Upper lobe of right lung (tissue), 1 donor: ENCODE data around the gene TAAR9. TPM values are rescaled to one million over a fixed set of nuclear protein-coding genes. Genes with fewer than 3 reads are reported as not detected.

Experiments used
- ATAC-seq: fragments of 200-7000 bp; cut with Tn5 transposase; one replicate; pipeline ENCODE4 v1.9.1; 2020; ENCODE audit warnings: mild to moderate bottlenecking, moderate library complexity
- DNase-seq: peaks from one replicate; pipeline ENCODE4 v3.0.0-alpha.2; 2020
- H3K27ac ChIP-seq: fragments of 200-600 bp; one replicate; pipeline ENCODE4 v1.8.0; 2022
- H3K27me3 ChIP-seq: fragments of 200-600 bp; one replicate; pipeline ENCODE4 v1.8.0; 2022; ENCODE audit warnings: mild to moderate bottlenecking
- H3K36me3 ChIP-seq: fragments of 200-600 bp; one replicate; pipeline ENCODE4 v1.8.0; 2022
- H3K4me1 ChIP-seq: fragments of 200-600 bp; one replicate; pipeline ENCODE4 v1.8.0; 2022
- H3K4me3 ChIP-seq: fragments of 200-600 bp; one replicate; pipeline ENCODE4 v1.8.0; 2022; ENCODE audit warnings: mild to moderate bottlenecking
- H3K9me3 ChIP-seq: fragments of 200-600 bp; one replicate; pipeline ENCODE4 v1.8.0; 2022
- intact Hi-C: fragments of 100-400 bp; cut with DNase I; formaldehyde crosslinking; loops from one replicate; pipeline ENCODE4 v1.11.0; 2022
- total RNA-seq: library from RNA; stranded (reverse); fragmentation: NEBNext Ultra II Directional; extraction: Animal tissue kit (Norgen Biotek cat#: 25700); gene quantifications from one replicate; pipeline ENCODE4 v1.2.1, GENCODE V29; 2021
- TF ChIP-seq, protein P1 (sequence below): fragments of 200-600 bp; IDR thresholded peaks from one replicate; pipeline ENCODE4 v1.8.0; 2022; ENCODE audit warnings: antibody characterized with exemption
- donor health status: DM: no; HTN: yes; CAD: no; lungs with severe emphysema.

Gene TAAR9
- total RNA-seq, 1 donor from 2014 or later, result not detected

DNA sequence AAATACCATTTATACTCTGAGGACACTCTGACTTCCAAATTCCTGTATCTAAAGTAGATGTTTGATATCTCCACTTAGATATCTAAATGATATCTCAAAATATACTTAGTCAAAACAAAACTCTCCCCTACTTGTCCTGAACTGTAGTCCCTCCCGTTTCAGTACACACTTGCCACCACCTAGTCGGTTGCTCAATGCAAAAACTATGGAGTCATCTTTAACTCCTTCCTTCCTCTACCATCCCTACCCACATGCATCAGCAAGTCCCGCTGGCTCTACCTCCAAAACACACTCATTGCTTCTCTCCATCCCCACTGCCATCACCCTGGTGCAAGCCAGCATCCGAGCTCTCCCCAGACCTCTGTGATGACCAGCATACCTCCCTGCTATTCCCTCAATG, 38.3 kb upstream of the TAAR9 start:
- peaks cover 34% of the 10 kb centered on the region for H3K4me1 ChIP-seq
- peaks cover 50% of the 10 kb centered on the region for H3K36me3 ChIP-seq
- no peak overlapping the region for H3K27ac ChIP-seq
- H3K27me3 ChIP-seq, result no peaks in the 10 kb centered on the region
- H3K9me3 ChIP-seq, result no peaks in the 10 kb centered on the region
- ATAC-seq (peak; percentile 87), DNase-seq (no peak)
- intact Hi-C loops, result no loop called here
- H3K4me3 ChIP-seq, result no peak overlapping the region
- TF ChIP-seq, protein P1, sequence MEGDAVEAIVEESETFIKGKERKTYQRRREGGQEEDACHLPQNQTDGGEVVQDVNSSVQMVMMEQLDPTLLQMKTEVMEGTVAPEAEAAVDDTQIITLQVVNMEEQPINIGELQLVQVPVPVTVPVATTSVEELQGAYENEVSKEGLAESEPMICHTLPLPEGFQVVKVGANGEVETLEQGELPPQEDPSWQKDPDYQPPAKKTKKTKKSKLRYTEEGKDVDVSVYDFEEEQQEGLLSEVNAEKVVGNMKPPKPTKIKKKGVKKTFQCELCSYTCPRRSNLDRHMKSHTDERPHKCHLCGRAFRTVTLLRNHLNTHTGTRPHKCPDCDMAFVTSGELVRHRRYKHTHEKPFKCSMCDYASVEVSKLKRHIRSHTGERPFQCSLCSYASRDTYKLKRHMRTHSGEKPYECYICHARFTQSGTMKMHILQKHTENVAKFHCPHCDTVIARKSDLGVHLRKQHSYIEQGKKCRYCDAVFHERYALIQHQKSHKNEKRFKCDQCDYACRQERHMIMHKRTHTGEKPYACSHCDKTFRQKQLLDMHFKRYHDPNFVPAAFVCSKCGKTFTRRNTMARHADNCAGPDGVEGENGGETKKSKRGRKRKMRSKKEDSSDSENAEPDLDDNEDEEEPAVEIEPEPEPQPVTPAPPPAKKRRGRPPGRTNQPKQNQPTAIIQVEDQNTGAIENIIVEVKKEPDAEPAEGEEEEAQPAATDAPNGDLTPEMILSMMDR, result no peak

DNA sequence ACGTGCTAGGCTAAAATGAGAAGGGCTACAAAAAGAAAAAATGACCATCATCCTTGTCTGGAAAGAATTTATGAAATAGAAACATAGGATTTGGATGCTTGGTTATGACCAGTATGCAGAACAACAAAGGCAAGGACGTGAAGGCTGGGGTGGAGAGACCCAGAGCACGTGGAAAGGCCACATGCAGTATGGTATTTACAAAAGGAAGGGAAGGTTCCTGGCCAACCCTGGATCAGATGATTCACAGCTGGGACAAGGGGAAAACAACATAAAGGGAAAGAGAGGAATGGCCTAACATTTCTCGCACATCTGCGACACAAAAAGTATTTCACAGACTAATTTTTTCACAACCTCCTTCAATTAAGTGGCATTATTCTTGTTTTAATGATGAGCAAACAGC, 33.3 kb upstream of the TAAR9 start:
- Histone ChIP-seq H3K36me3 (peaks cover 40% of the 10 kb centered on the region), H3K9me3 (no peaks in the 10 kb centered on the region), H3K27ac (no peak overlapping the region), H3K4me3 (no peak overlapping the region), H3K4me1 (peaks cover 33% of the 10 kb centered on the region), H3K27me3 (no peaks in the 10 kb centered on the region)
- no peak for ATAC-seq
- DNase-seq, result no peak
- intact Hi-C loops, result no loop called here
- TF ChIP-seq, protein P1, result no peak

DNA sequence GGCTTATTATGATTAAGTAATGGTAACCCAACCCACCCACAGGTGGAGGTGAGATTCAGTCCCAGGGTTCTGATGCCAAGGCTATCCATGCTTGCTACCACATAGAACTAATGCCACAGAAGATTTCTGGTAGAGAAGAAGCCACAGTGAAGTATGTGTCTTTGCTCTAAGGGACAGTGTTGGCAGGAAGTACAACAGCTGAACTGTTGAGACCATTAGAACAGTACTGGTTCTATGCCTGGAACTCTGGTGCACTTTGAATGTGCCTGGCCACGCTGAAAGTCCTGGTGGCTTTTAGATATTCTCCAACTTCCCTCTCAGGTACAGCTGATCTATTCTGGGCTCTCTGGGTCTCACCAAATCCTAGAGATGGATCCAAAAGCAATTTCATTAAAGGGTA, 32.9 kb upstream of the TAAR9 start:
- intact Hi-C loops, result no loop called here
- TF ChIP-seq, protein P1, result no peak
- Histone ChIP-seq H3K4me1 (peaks cover 30% of the 10 kb centered on the region), H3K27ac (no peak overlapping the region), H3K27me3 (no peaks in the 10 kb centered on the region), H3K36me3 (peaks cover 40% of the 10 kb centered on the region), H3K9me3 (no peaks in the 10 kb centered on the region), H3K4me3 (no peak overlapping the region)
- no peak for ATAC-seq
- DNase-seq, result no peak

DNA sequence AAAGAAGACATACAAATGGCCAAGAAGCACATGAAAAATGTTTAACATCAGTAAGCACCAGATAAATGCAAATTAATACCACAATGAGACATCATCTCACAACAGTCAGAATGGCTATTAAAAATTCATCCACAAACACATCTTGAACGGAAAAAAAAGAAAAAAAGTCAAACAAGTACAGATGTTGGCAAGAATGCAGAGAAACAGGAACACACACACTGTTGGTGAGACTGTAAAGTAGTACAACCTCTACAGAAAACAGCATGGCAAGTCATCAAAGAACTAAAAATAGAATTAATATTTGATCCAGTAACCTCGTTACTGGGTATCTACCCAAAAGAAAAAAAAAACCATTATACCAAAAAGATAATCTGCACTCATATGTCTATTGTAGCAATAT, 31.6 kb upstream of the TAAR9 start:
- no peak for DNase-seq
- TF ChIP-seq, protein P1, result no peak
- no peak for ATAC-seq
- Histone ChIP-seq H3K27me3 (no peaks in the 10 kb centered on the region), H3K9me3 (no peaks in the 10 kb centered on the region), H3K36me3 (peaks cover 29% of the 10 kb centered on the region), H3K4me3 (no peak overlapping the region), H3K27ac (no peak overlapping the region), H3K4me1 (peaks cover 36% of the 10 kb centered on the region)
- intact Hi-C loops, result no loop called here

DNA sequence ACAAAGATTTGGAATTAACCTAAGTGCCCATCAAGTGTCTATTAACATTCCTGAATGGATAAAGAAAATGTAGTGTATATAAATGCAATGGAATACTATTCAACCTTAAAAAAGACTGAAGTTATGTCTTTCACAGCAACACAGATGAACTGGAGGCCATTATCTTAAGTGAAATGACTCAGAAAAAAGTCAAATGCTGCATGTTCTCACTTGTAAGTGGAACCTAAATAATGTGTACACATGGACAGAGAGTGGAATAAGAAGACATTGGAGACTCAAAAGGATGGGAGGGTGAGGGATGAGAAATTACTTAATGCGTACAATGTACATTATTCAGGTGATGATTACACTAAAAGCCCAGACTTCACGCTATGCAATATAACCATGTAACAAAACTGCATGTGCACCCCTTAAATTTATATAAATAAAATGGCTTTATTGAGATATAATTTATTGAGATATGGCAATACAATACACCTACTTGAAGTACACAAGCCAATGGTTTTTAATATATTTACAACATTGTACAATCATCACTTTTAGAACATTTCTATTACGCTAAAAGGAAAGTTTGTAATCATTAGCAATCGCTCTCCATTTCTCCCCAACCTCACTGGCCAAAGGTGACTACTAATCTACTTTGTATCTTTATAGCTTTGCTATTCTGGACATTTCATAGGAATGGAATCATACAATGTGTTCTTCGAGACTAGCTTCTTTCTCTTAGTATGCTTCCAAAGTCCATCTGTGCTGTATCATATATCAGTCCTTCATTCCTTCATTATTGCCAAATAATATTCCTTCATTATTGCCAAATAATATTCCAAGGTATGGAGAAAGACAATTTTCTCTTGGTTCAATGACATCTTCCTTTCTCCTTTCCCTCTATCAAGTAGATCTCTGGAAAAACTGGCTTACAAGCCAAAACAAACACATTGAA, 30.9 kb upstream of the TAAR9 start:
- H3K27ac ChIP-seq, result no peak overlapping the region
- ATAC-seq (no peak), DNase-seq (no peak)
- peaks cover 22% of the 10 kb centered on the region for H3K36me3 ChIP-seq
- TF ChIP-seq, protein P1, result no peak
- H3K4me3 ChIP-seq, result no peak overlapping the region
- intact Hi-C loops, result no loop called here
- H3K4me1 ChIP-seq, result peaks cover 38% of the 10 kb centered on the region
- no peaks in the 10 kb centered on the region for H3K27me3 ChIP-seq
- H3K9me3 ChIP-seq, result no peaks in the 10 kb centered on the region
